SU-DHL-6 (cell line): Measurements from ENCODE around the gene COIL.
A peak's percentile ranks its signal among the peaks of the same experiment; 100 is the strongest.

Experiments
- H2AFZ ChIP-seq: fragments of 200-600 bp; sonication (generic); 2 replicates; pipeline ENCODE4 v1.6.1; 2014; ENCODE audit warnings: low read depth, mild to moderate bottlenecking, moderate library complexity, mixed read lengths, antibody characterized with exemption, low read length; ENCODE audit not compliant: severe bottlenecking
- H3F3A ChIP-seq: fragments of 200-600 bp; shearing (Covaris generic); 2 replicates; pipeline ENCODE4 v1.6.0; 2016; ENCODE audit warnings: antibody characterized with exemption, mild to moderate bottlenecking; ENCODE audit not compliant: insufficient read depth
- H3K27ac ChIP-seq: fragments of 200-600 bp; sonication (generic); 2 replicates; pipeline ENCODE4 v1.5.1; 2016; ENCODE audit warnings: low read depth, mild to moderate bottlenecking, low read length, moderate library complexity, mixed read lengths
- H3K27me3 ChIP-seq: fragments of 200-600 bp; sonication (generic), shearing (Covaris generic); 2 replicates; pipeline ENCODE4 v1.6.0; 2014; ENCODE audit warnings: mild to moderate bottlenecking, low read length
- H3K36me3 ChIP-seq: fragments of 200-600 bp; sonication (generic); 2 replicates; pipeline ENCODE4 v1.6.1; 2014; ENCODE audit warnings: mild to moderate bottlenecking, low read length, mixed read lengths
- H3K4me2 ChIP-seq: fragments of 300-600, 200-600 bp; shearing (Covaris generic), sonication (generic); 2 replicates; pipeline ENCODE4 v1.6.0; 2014; ENCODE audit warnings: low read length, low read depth, mild to moderate bottlenecking; ENCODE audit not compliant: poor library complexity, severe bottlenecking
- H3K4me3 ChIP-seq: fragments of 200-600 bp; sonication (generic); 2 replicates; pipeline ENCODE4 v1.5.1; 2014; ENCODE audit warnings: antibody characterized with exemption, low read length, mild to moderate bottlenecking, mixed read lengths; ENCODE audit not compliant: insufficient read depth, poor library complexity, severe bottlenecking
- H3K79me2 ChIP-seq: fragments of 200-600 bp; sonication (generic); 2 replicates; pipeline ENCODE4 v1.6.1; 2014; ENCODE audit warnings: mild to moderate bottlenecking, low read length, moderate library complexity; ENCODE audit not compliant: insufficient read depth
- H3K9ac ChIP-seq: fragments of 200-600 bp; sonication (generic); 2 replicates; pipeline ENCODE4 v1.7.0; 2014; ENCODE audit warnings: mild to moderate bottlenecking, low read length
- H3K9me2 ChIP-seq: fragments of 200-600 bp; sonication (generic); replicated peaks from 2 replicates; pipeline ENCODE4 v1.6.1; 2014; ENCODE audit warnings: low read length; ENCODE audit not compliant: insufficient read depth
- H3K9me3 ChIP-seq: fragments of 200-600 bp; sonication (generic); 2 replicates; pipeline ENCODE4 v1.6.1; 2014; ENCODE audit warnings: low read length, mixed read lengths; ENCODE audit not compliant: insufficient read depth
- H4K20me1 ChIP-seq: fragments of 200-600 bp; sonication (generic); 2 replicates; pipeline ENCODE4 v1.6.1; 2014; ENCODE audit warnings: low read depth, mild to moderate bottlenecking, antibody characterized with exemption, low read length, moderate library complexity, mixed read lengths
- EZH2phosphoT487 ChIP-seq: fragments of 200-600 bp; sonication (generic), shearing (Covaris generic); conservative IDR thresholded peaks from 2 replicates; pipeline ENCODE4 v1.6.1; 2018; ENCODE audit warnings: mild to moderate bottlenecking, antibody characterized with exemption, low read length, moderate library complexity, mixed read lengths
- TF ChIP-seq, protein P1 (sequence below): fragments of 200-600 bp; sonication (generic); IDR thresholded peaks from one replicate; pipeline ENCODE4 v1.5.1; 2017; ENCODE audit warnings: antibody characterized with exemption, mild to moderate bottlenecking, low read length, moderate library complexity; ENCODE audit not compliant: insufficient read depth, poor library complexity, severe bottlenecking

Gene COIL

DNA sequence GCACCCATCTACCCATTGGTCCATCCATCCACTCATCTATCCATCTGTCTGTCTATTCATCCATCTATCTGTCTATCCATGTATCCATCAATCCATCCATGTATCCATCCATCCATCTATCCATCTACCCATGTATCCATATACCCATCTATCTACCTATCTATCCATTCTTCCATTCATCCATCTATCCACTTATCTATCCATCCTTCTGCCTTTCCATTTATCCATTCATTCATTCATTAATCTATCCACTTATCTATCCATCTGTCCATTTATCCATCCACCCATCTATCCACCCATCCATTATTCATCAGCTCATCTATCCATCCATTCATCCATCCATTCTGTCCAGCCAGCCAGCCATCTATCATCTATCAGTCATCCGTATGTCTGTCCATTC, 68.5 kb downstream of the COIL start:
- no peaks in the 10 kb centered on the region for H3K27me3 ChIP-seq
- no peaks in the 10 kb centered on the region for H3K79me2 ChIP-seq
- H4K20me1 ChIP-seq = no peaks in the 10 kb centered on the region; the same call in 1 of the 2 replicates
- peaks cover 15% of the 10 kb centered on the region for H3F3A ChIP-seq
- no peak overlapping the region for H3K9ac ChIP-seq
- peaks cover 23% of the 10 kb centered on the region; the same call in 1 of the 2 replicates for H3K36me3 ChIP-seq
- no peak overlapping the region for H3K27ac ChIP-seq
- no peaks in the 10 kb centered on the region for H3K9me2 ChIP-seq
- H3K9me3 ChIP-seq = peaks cover 7% of the 10 kb centered on the region; the same call in 1 of the 2 replicates
- no peak overlapping the region for H3K4me2 ChIP-seq
- no peak overlapping the region for H2AFZ ChIP-seq
- TF ChIP-seq, protein P1, sequence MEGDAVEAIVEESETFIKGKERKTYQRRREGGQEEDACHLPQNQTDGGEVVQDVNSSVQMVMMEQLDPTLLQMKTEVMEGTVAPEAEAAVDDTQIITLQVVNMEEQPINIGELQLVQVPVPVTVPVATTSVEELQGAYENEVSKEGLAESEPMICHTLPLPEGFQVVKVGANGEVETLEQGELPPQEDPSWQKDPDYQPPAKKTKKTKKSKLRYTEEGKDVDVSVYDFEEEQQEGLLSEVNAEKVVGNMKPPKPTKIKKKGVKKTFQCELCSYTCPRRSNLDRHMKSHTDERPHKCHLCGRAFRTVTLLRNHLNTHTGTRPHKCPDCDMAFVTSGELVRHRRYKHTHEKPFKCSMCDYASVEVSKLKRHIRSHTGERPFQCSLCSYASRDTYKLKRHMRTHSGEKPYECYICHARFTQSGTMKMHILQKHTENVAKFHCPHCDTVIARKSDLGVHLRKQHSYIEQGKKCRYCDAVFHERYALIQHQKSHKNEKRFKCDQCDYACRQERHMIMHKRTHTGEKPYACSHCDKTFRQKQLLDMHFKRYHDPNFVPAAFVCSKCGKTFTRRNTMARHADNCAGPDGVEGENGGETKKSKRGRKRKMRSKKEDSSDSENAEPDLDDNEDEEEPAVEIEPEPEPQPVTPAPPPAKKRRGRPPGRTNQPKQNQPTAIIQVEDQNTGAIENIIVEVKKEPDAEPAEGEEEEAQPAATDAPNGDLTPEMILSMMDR = no peak
- TF ChIP-seq EZH2phosphoT487 = no peak
- no peak overlapping the region for H3K4me3 ChIP-seq

DNA sequence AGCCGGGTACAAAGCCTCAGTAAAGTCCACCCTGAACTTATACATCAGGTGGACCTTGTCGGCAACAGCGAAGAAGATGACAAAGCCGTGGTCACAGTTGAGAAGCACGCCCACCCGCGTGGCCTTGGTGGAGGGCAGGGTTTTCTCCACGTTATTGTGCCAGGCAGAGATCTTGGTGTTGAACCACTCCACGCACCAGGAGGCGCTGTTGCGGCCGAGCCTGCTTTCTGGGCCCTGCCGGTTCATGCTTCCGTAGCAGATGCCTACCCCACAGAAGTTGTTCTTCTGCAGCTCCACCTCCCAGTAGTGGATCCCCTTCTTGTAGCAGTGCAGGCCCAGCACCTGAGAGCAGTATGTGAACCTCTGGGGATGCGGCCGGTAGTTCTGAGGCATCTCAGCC, 69.1 kb downstream of the COIL start:
- Histone ChIP-seq H4K20me1 (no peaks in the 10 kb centered on the region), H3K27ac (no peak overlapping the region), H2AFZ (no peak overlapping the region), H3K9me3 (peaks cover 7% of the 10 kb centered on the region; the same call in 1 of the 2 replicates), H3K4me2 (no peak overlapping the region), H3K27me3 (no peaks in the 10 kb centered on the region), H3F3A (peaks cover 10% of the 10 kb centered on the region), H3K36me3 (peaks cover 23% of the 10 kb centered on the region; the same call in 1 of the 2 replicates), H3K79me2 (no peaks in the 10 kb centered on the region), H3K9ac (no peak overlapping the region), H3K9me2 (no peaks in the 10 kb centered on the region), H3K4me3 (no peak overlapping the region)
- TF ChIP-seq, protein P1 = peak; percentile 52
- no peak for TF ChIP-seq EZH2phosphoT487

DNA sequence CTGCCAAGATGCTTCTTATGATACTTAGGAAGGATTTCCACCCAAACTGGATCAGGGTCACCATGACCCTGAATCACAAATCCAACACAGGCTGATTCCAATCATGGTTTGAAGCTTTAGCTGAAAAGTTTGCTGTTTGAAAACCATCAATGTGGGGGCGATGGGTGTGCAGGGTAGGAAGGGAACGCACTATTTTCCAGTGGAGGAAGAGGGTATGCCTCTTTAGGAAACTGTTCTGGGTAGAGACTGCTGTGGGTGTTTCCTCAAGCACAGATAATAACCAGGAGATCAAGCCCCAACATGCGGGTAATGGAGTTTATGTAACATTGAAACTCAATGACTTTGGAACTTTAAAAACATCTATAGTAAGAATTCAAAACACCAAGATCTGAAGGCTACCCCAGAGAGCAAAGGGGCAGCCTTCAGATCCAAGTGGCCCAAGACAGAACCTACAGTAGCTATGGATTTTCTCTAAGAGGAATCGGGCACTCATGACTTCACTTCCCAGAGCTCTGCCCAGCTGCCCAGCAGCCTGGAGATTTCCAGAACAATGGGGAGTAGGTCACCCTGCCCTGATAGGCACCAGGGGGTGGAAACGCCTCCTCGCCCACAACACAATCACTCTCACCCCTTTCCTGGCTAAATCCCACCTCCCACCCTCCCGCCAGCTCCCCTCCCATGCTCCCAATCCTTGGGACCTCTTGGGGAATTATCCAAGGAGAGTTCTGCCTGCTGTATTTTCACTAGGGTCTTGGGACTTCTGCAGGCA, 69.8 kb downstream of the COIL start:
- Histone ChIP-seq H2AFZ (no peak overlapping the region), H3K9me3 (peaks cover 7% of the 10 kb centered on the region; the same call in 1 of the 2 replicates), H3K9me2 (no peaks in the 10 kb centered on the region), H3F3A (peaks cover 3% of the 10 kb centered on the region; the same call in 1 of the 2 replicates), H4K20me1 (no peaks in the 10 kb centered on the region), H3K4me3 (no peak overlapping the region), H3K9ac (no peak overlapping the region), H3K36me3 (peaks cover 23% of the 10 kb centered on the region; the same call in 1 of the 2 replicates), H3K27me3 (no peaks in the 10 kb centered on the region), H3K4me2 (no peak overlapping the region), H3K79me2 (no peaks in the 10 kb centered on the region), H3K27ac (no peak overlapping the region)
- no peak for TF ChIP-seq EZH2phosphoT487
- TF ChIP-seq, protein P1 = no peak
